GM18951 (cell line): Measurements from ENCODE around the gene CAPN5.

ENCODE experiments used
- POLR2A ChIP-seq: IDR thresholded peaks from 4 replicates; pipeline ENCODE4 v1.6.1; 2011; ENCODE audit warnings: mild to moderate bottlenecking; ENCODE audit not compliant: insufficient read length, insufficient read depth; ENCODE audit errors: extremely low read depth
- in situ Hi-C: fragments of 300-500 bp; cut with MboI; formaldehyde crosslinking; loops from one replicate; pipeline ENCODE4 v1.12.0; 2022; ENCODE audit warnings: low sequenced_read_pairs, mixed read lengths, inconsistent platforms; ENCODE audit not compliant: unreplicated experiment

CAPN5 gene

DNA sequence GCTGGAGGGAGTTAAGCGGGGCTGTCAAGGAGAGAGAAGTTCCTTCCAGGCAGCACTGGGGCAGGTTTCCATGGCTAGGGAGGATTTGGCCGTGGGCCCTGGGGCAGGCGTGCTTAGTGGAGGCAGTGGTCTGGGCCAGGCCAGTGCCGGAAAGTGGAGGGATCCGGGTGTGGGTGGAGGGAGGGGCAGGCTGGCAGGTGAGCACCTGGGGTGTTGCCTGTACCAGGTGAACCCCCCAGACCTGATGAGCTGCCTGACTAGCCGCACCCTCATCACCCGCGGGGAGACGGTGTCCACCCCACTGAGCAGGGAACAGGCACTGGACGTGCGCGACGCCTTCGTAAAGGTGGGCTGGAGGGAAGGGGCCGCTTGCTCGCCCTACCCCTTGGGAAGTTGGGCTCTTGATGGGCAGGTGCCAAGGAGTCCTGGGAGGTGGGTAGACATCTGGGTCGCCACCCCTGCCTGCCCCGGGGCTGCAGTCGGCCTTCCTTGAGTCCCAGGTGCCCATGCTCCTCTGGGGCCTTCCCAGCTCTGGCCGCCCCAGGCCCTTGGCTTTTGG is 93.2 kb downstream of the CAPN5 start:
- in situ Hi-C loops = no loop called here
- no peak for TF ChIP-seq POLR2A

GRCh38 chr11:77163271-77163670 is 96.5 kb downstream of the CAPN5 start:
- no peak for TF ChIP-seq POLR2A
- in situ Hi-C loops = no loop called here

- TF ChIP-seq POLR2A = no peak
- in situ Hi-C loops = no loop called here
These were observed 98.3 kb downstream of the CAPN5 start for GRCh38 chr11:77165066-77165465.

- in situ Hi-C loops = no loop called here
- TF ChIP-seq POLR2A = no peak
These were observed 99.2 kb downstream of the CAPN5 start for GRCh38 chr11:77166021-77166420.

GRCh38 chr11:77167111-77167626 is 100.4 kb downstream of the CAPN5 start:
- in situ Hi-C loops = no loop called here

DNA sequence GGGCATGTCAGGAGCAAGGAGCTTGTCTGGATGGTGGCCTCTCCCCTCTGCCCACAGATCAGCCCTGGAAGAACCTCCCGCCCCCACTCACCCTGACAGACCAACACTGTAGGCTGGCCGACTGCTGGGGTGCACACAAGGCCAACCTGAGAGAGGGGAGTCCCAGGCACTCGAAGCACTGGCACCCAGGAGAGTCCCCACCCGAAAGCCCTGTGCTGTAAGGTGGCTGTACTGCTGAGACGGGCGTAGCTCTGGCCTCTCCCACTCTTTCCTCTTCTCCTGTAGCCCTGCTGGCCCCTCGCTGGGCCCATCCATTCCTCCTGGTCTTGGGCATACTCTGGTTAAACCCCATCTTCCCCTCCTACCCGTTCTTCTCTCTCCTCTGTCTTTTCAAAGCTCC is 101.0 kb downstream of the CAPN5 start:
- TF ChIP-seq POLR2A = no peak
- in situ Hi-C loops = no loop called here

More at GRCh38 chr11:77167111-77167626, 100.4 kb downstream of the CAPN5 start:
- no peak for TF ChIP-seq POLR2A

GRCh38 chr11:77170107-77170506 is 103.3 kb downstream of the CAPN5 start:
- TF ChIP-seq POLR2A = no peak
- in situ Hi-C loops = no loop called here

GRCh38 chr11:77171254-77171653 is 104.5 kb downstream of the CAPN5 start:
- in situ Hi-C loops = no loop called here
- no peak for TF ChIP-seq POLR2A

GRCh38 chr11:77171885-77172665 is 105.3 kb downstream of the CAPN5 start:
- no peak for TF ChIP-seq POLR2A
- in situ Hi-C loops = no loop called here

GRCh38 chr11:77172666-77172982 is 105.9 kb downstream of the CAPN5 start:
- in situ Hi-C loops = no loop called here
- no peak for TF ChIP-seq POLR2A

DNA sequence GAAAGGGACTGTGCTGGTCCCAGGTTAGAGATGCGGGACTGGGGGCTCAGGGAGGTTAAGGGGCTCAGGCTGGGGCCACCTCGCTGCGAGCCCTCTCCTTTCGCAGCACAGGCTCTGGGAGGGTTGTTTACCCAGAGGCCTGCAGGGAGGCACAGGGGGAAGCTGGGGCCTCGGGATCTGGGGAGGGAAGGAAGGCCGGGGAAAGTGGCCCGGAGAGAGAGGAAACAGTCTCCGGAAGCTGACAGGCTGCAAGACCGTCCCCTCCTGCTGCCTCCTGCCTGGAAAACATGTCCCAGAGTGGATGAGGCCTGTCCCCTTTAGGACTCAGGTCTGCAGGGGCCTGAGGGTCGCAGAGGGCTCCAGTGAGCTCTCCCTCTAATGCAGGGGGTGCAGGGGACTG is 106.7 kb downstream of the CAPN5 start:
- in situ Hi-C loops = no loop called here
- no peak for TF ChIP-seq POLR2A

- no peak for TF ChIP-seq POLR2A
- in situ Hi-C loops = no loop called here
These were observed 107.8 kb downstream of the CAPN5 start for GRCh38 chr11:77174559-77174958.

- in situ Hi-C loops = no loop called here
- TF ChIP-seq POLR2A = no peak
These were observed 108.5 kb downstream of the CAPN5 start for GRCh38 chr11:77175021-77175842.
